Stimulated activated CD4-positive, alpha-beta T cell treated with anti-CD3 and anti-CD28 coated beads, Interleukin-2, amount 100 ng/mL, for 4 hours (primary cell): Measurements from ENCODE around the gene NFATC2.
"Not testable (repeated sequence)": the region's sequence is repeated elsewhere in the genome, so short reads cannot be mapped to it uniquely, and the experiment has no call there.

Experiments used
- DNase-seq: peaks from one replicate; pipeline ENCODE4 v3.0.0-alpha.2; 2020; ENCODE audit warnings: low read depth

The NFATC2 gene

GRCh38 chr20:51354191-51354768, 188.2 kb downstream of the NFATC2 start:
- DNase-seq = no peak

- no peak for DNase-seq
Measured at GRCh38 chr20:51353491-51353890, 189.0 kb downstream of the NFATC2 start.

- DNase-seq = no peak
Measured at GRCh38 chr20:51352791-51353190, 189.7 kb downstream of the NFATC2 start.

GRCh38 chr20:51350941-51351631, 191.4 kb downstream of the NFATC2 start:
- no peak for DNase-seq

GRCh38 chr20:51348876-51349275, 193.6 kb downstream of the NFATC2 start:
- no peak for DNase-seq

- DNase-seq = no peak
Measured at GRCh38 chr20:51347831-51348230, 194.7 kb downstream of the NFATC2 start.

- no peak for DNase-seq
Measured at GRCh38 chr20:51346686-51347485, 195.6 kb downstream of the NFATC2 start.

- DNase-seq = no peak
Measured at GRCh38 chr20:51345601-51346101, 196.9 kb downstream of the NFATC2 start.

GRCh38 chr20:51343802-51344201, 198.7 kb downstream of the NFATC2 start:
- DNase-seq = not testable (repeated sequence)

GRCh38 chr20:51342510-51343236, 199.8 kb downstream of the NFATC2 start:
- no peak for DNase-seq

- no peak for DNase-seq
Measured at GRCh38 chr20:51341581-51341980, 200.9 kb downstream of the NFATC2 start.

- no peak for DNase-seq
Measured at GRCh38 chr20:51340451-51340840, 202.1 kb downstream of the NFATC2 start.

- DNase-seq = no peak
Measured at GRCh38 chr20:51339721-51340450, 202.6 kb downstream of the NFATC2 start.

GRCh38 chr20:51338692-51339440, 203.7 kb downstream of the NFATC2 start:
- no peak for DNase-seq

GRCh38 chr20:51337126-51337805, 205.3 kb downstream of the NFATC2 start:
- DNase-seq = no peak
